GOT3 (cell line): ENCODE measurements around the gene BOLA3.
A peak's percentile ranks its signal among the peaks of the same experiment; 100 is the strongest.
"Not testable (repeated sequence)": the region's sequence is repeated elsewhere in the genome, so short reads cannot be mapped to it uniquely, and the experiment has no call there.

Source experiments
- DNase-seq: peaks from one replicate; lab custom pipeline; 2025; ENCODE audit warnings: mixed read lengths; lab: John Stamatoyannopoulos, UW

The BOLA3 gene

GRCh38 chr2:74147727-74148456, at the start of gene BOLA3:
Gene BOLA3 (minus strand): TSS chr2:74147912. CDS start chr2:74147874, 38 bp downstream.
- DNase-seq = peak; percentile 54

- no peak for DNase-seq
Measured at GRCh38 chr2:74197049-74197448, 49.3 kb upstream of the BOLA3 start.

- DNase-seq = no peak
Measured at GRCh38 chr2:74194799-74195198, 47.1 kb upstream of the BOLA3 start.

- no peak for DNase-seq
Measured at GRCh38 chr2:74191596-74192380, 44.1 kb upstream of the BOLA3 start.

GRCh38 chr2:74188696-74189095, 41.0 kb upstream of the BOLA3 start:
- DNase-seq = no peak

DNA sequence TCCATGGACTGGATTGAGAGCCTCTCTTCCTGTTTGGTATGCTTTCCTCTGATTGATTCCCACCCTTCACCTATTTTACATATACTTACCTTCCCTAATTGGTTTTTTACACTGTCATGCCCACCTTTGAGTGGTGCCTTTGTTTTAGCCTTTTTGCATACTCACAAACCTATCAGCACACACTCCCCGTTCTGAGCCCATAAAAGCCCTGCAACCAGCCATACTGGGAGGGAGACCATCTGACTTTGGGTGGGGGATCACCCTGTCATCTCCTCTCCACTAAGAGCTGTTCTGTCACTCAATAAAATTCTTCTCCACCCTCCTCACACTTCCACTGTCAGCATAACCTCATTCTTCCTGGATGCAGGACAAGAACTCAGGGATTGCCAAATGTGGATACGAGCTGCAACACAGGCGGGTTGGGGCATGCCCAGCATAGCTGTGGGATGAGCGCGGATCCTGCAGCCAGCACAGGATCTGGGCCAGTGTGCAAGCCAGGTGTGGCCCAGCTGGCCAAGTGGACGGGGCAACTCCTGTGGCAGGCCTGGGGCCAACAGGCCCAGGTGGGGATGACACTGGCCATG, 40.4 kb upstream of the BOLA3 start:
- no peak for DNase-seq

DNA sequence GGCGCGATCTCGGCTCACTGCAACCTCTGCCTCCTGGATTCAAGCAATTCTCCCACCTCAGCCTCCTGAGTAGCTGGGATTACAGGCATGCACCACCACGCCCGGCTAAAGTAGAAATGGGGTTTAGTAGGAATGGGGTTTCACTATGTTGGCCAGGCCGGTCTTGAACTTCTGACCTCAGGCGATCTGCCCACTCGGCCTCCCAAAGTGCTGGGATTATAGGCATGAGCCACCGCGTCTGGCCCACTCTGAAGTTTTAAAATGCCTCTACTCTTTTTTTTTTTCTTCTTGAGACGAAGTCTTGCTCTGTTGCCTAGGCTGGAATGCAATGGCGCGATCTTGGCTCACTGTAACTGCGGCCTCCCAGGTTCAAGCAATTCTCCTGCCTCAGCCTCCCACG, 39.0 kb upstream of the BOLA3 start:
- not testable (repeated sequence) for DNase-seq

- no peak for DNase-seq
Measured at GRCh38 chr2:74186038-74186437, 38.3 kb upstream of the BOLA3 start.

DNA sequence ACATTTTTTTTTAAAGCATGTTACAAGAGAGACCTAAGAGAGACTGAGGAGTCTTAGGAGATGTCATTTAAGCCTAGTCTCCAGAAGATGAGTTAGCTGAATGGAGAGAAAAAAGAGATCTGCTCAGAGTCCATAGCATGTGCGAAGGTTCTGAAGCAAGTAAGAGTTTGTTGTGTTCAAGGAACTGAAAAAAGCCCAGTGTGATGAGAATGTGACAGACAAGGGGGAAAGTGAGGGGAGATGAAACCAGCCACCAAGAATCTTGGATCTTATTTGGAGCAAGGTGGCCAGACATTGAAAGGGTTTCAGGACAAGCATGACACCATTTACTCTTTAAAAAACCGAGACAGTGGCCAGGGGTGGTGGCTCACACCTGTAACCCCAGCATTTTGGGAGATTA, 36.2 kb upstream of the BOLA3 start:
- no peak for DNase-seq

- no peak for DNase-seq
Measured at GRCh38 chr2:74181739-74182138, 34.0 kb upstream of the BOLA3 start.

- DNase-seq = no peak
Measured at GRCh38 chr2:74179063-74179865, 31.6 kb upstream of the BOLA3 start.

DNA sequence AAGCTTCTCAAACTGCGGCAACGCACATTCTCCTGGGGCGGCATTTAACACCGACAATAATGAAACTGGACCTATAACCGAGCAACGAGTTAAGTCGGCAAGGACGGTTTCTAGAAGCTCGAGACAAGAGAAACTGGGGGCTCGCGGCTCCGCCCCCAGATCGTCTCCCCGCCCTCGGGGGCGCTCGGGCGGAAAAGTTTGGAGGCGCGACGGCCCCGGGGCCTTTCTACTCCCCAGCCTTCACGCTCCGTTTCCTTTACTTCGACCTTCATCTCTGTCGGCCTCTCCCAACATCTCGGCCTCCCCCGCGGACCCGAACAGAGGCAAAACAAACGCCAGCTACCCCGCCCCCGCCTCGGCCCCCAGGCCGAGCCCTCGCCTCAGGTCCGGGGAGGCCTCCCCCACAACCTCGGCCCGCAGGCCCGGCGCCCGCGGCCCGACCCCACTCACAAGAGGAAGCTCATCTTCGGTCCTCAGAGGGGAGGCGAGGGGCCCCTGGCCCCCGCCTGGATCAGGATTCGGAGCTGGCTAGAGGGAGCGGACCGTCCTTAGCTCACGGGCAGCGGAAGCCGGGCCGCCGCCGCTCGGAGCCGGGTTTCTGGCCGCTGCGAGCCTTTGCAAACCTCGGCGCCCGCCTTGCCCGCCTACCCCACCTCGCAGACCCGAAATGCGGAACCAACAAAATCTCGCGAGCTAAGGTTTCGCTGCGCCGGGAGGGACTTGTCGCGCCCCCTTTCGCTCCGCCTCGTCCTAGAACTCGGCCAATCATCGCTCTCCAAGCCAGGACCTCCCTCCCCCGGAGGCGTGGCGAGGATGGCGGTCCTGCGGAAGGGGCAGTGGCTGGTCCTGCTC, 30.7 kb upstream of the BOLA3 start, which contains the start of gene MOB1A:
TSS of gene MOB1A (minus strand) at position 669 of the 852 bp plus-strand sequence. CDS start at position 464, 205 bp downstream.
- DNase-seq = peak; percentile 91

GRCh38 chr2:74177696-74178095, 30.0 kb upstream of the BOLA3 start:
- no peak for DNase-seq

DNA sequence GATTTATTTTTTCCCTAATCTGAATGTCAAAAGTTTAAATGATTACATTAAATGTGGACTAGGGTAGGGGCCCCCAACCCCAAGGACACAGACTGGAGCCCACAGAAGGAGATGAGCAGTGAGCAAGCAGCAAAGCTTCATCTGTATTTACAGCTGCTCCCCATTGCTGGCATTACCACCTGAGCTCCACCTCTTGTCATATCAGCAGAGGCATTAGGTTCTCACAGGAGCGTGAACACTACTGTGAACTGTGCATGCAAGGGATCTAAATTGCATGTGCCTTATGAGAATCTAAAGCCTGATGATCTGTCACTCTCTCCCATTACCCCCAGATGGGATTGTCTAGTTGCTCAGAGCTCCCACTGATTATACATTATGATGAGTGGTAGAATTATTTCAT, 27.2 kb upstream of the BOLA3 start:
- DNase-seq = no peak

GRCh38 chr2:74168739-74169138, 21.0 kb upstream of the BOLA3 start:
- no peak for DNase-seq

- DNase-seq = no peak
Measured at GRCh38 chr2:74164761-74165160, 17.0 kb upstream of the BOLA3 start.

GRCh38 chr2:74162951-74163350, 15.2 kb upstream of the BOLA3 start:
- no peak for DNase-seq

DNA sequence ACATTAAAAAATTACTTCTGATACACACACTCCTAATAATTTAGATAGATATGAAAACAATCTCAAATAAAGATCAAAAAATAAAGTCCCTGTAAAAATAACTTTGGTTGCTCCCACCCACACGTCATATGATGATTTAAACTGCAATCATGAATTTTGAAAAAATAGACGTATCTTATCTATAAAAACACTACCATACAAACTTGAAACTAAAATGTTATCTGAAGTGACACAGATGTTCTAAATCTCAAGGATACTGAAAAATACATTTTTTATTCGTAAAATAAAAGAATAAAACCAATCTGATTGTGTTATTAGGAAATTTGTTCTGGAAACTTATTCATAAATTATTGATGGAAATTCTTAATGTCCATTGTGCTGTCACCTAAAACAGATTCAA, 8.1 kb upstream of the BOLA3 start:
- no peak for DNase-seq

DNA sequence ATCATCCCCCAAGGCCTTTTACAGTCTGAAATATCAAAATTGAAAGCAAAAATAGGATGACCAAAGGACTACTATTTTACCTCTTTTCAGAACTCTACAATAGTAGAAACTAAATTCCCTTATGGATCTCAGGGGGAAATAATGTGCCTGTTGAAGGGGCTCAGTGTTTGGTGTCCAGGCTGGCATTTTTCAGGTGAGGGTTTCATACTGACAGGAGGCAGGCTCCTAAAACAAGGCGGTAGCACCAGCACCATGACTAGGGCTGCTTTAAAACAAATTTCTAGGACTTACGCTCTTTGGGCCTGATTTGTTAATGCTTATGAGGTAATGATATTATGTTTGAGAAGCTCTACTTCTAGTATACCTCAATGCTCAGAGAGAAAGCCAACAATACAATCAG, 5.2 kb upstream of the BOLA3 start:
- no peak for DNase-seq

DNA sequence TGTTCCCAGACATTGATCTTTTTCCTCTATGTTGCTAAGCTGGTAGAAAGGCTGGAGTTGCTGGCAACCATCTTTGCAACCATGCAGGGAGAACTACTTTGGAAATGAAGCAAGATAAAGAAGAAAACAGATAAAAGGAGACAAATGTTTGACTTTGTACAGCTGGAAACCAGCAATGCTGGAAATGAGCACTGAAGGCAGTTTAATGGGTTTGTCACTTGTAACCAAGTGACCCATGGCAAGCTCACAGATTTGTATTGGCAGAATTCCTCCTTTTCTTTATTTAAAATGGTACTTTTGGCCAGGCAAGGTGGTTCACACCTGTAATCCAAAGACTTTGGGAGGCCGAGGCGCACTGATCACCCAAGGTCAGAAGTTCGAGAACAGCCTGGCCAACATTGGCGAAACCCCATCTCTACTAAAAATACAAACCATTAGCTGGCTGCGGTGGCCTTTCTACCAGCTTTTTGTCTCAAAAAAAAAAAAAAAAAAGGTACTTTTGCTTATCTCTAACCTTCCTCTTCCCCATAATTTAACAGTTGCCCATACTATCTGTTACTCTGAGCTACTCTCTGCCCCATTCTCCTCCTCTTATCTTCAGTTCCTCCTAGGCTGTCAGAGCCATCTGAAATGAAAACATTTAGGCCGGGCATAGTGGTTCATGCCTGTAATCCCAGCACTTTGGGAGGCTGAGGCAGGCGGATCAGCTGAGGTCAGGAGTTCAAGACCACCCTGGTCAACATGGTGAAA, 2.0 kb upstream of the BOLA3 start:
- no peak for DNase-seq

DNA sequence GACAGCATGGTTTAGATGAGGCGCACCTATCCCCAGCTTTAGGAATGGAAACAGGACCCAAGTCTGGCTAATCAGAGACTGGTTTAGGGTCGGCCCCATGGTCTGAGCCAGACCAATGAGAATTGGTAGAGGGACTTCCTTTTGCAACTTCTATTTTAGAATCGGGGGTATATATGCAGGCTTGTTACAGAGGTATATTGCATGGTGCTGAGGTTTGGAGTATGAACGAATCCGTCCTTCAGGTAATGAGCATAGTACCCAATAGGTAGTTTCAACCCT, 1.5 kb upstream of the BOLA3 start:
- no peak for DNase-seq
